Gastroesophageal sphincter (tissue), 4 donors: ENCODE data around the gene IRS2. TPM values are rescaled to one million over a fixed set of nuclear protein-coding genes. Genes with fewer than 3 reads are reported as not detected.

Experiments used
- ATAC-seq: fragments of 150-250 bp; one replicate; pipeline ENCODE4 v1.9.1; 2016; ENCODE audit warnings: mild to moderate bottlenecking, moderate library complexity
- H3K27ac ChIP-seq, 4 donors: fragments of 200-600 bp; sonication (generic) in 3 of 4; 1 replicate in 3 of 4; 2 replicates in 1 of 4; pipeline ENCODE4 v1.5.1; 2016 to 2019
- H3K27me3 ChIP-seq: fragments of 200-600 bp; sonication (generic); one replicate; pipeline ENCODE4 v1.5.1; 2019
- H3K36me3 ChIP-seq, 2 donors: fragments of 200-600 bp; sonication (generic); one replicate each; pipeline ENCODE4 v1.5.1; 2019; ENCODE audit warnings: control low read depth in 1 of 2
- H3K4me1 ChIP-seq, 3 donors: fragments of 200-600 bp; sonication (generic); 1 replicate in 2 of 3; 2 replicates in 1 of 3; pipeline ENCODE4 v1.5.1; 2016 to 2019; ENCODE audit warnings: control low read depth in 2 of 3
- H3K4me3 ChIP-seq, 2 donors: fragments of 200-600 bp; sonication (generic); one replicate each; pipeline ENCODE4 v1.5.1; 2019; ENCODE audit warnings: mild to moderate bottlenecking in 1 of 2, moderate library complexity in 1 of 2
- H3K9me3 ChIP-seq, 3 donors: fragments of 200-600 bp; sonication (generic); one replicate each; pipeline ENCODE4 v1.5.1; 2017 to 2019; ENCODE audit warnings: control low read depth in 2 of 3
- EP300 ChIP-seq: sonication (generic); formaldehyde crosslinking; IDR thresholded peaks from one replicate; pipeline ENCODE4 v1.6.1; 2017; ENCODE audit warnings: antibody characterized with exemption, mild to moderate bottlenecking
- POLR2A ChIP-seq, 2 donors: fragments of 450-650 bp; IDR thresholded peaks; one replicate each; pipeline ENCODE4 v1.6.1; 2017; ENCODE audit warnings: antibody characterized with exemption in 2 of 2, mild to moderate bottlenecking in 2 of 2, moderate library complexity in 1 of 2
- POLR2AphosphoS5 ChIP-seq: sonication (generic); formaldehyde crosslinking; IDR thresholded peaks from one replicate; pipeline ENCODE4 v1.6.1; 2017; ENCODE audit warnings: antibody characterized with exemption
- WGBS, 2 donors: methylation state at CpG; one replicate each; pipeline ENCODE4 v1.1.5; 2018; ENCODE audit warnings: low coverage in 1 of 2; 5-methylcytosine and 5-hydroxymethylcytosine counted together
- total RNA-seq, 4 donors: library from RNA; depleted of rRNA; stranded (reverse); fragments of >200 nt; gene quantifications; one replicate each; pipeline ENCODE4 v1.1.0, GENCODE V29; 2016
- TF ChIP-seq, protein P1 (sequence below), 4 experiments: fragments of 200-600 bp in 2 of 4; fragments of 450-650 bp in 2 of 4; sonication (generic) in 1 of 4; IDR thresholded peaks; one replicate each; pipeline ENCODE4 v1.5.1; 2017 to 2019; ENCODE audit warnings: antibody characterized with exemption in 4 of 4, mild to moderate bottlenecking in 2 of 4, moderate library complexity in 2 of 4

Gene IRS2
- total RNA-seq, 4 donors from 2014 or later, result 29.8 to 69.3 (median 49.4) TPM

DNA sequence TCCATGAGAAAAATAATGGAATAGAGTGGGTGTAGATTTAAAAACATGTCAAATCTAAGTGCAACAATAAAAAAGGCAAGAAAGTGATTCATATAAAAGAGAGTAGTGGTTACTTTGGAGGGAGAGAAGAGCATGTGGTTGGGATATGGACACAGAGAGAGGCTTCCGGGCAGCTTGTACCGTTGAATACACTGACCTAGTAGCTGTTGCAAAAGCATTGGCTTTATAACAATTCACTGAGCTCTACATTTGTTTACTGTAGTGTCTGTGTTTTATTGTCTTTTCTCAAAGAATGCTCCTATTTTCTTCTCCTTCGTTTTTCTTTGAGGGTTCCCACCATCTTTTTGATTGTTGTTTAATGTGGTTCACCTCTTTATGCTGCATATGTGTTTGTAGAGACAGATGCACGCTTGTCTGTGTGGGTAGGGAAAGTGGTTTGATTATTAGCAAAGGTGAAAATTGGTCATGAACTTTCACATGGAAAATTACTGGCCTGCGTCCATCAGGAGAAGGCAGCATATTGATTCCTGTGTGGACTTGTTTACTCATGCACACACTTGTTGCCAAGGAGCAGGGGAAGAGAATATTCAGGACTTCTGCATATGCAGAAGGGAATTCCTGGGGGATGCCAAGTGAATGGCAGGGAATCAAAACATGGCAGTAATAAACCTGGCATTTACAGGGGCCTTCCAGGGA, 29.9 kb upstream of the IRS2 start:
- 71 to 82% methylated on average over 1 to 4 of the region's 5 CpGs for WGBS, 2 donors
- TF ChIP-seq POLR2AphosphoS5, result no peak
- TF ChIP-seq EP300, result no peak
- TF ChIP-seq, protein P1, sequence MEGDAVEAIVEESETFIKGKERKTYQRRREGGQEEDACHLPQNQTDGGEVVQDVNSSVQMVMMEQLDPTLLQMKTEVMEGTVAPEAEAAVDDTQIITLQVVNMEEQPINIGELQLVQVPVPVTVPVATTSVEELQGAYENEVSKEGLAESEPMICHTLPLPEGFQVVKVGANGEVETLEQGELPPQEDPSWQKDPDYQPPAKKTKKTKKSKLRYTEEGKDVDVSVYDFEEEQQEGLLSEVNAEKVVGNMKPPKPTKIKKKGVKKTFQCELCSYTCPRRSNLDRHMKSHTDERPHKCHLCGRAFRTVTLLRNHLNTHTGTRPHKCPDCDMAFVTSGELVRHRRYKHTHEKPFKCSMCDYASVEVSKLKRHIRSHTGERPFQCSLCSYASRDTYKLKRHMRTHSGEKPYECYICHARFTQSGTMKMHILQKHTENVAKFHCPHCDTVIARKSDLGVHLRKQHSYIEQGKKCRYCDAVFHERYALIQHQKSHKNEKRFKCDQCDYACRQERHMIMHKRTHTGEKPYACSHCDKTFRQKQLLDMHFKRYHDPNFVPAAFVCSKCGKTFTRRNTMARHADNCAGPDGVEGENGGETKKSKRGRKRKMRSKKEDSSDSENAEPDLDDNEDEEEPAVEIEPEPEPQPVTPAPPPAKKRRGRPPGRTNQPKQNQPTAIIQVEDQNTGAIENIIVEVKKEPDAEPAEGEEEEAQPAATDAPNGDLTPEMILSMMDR (IDR thresholded peaks at IDR 0.05), result no peak
- TF ChIP-seq POLR2A (IDR thresholded peaks at IDR 0.05), result no peak
- ATAC-seq, result no peak
- no peak overlapping the region for H3K27ac ChIP-seq
- H3K4me3 ChIP-seq, result no peak overlapping the region
- no peaks in the 10 kb centered on the region for H3K9me3 ChIP-seq
- H3K4me1 ChIP-seq, result no peaks in the 10 kb centered on the region
- H3K27me3 ChIP-seq, result no peaks in the 10 kb centered on the region
- H3K36me3 ChIP-seq, result no peaks in the 10 kb centered on the region

DNA sequence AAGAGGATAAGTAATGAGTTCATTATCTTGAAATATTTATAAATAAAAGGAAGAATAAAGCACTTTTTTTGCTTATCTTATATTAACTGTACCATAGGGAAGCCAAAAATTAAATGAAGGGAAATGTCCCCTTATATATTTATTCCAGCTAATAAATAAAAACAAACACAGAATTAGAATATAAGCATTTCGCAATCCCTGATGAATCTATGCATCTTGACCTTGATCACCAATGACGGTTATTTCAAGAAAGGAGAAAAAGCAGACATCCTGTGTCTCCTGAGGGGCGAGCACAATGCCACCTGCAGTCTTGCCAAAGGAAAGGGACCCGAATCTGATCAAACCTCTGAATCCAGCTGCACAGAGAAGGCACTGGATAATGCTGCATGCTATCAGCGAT, 29.3 kb upstream of the IRS2 start:
- ATAC-seq, result no peak

DNA sequence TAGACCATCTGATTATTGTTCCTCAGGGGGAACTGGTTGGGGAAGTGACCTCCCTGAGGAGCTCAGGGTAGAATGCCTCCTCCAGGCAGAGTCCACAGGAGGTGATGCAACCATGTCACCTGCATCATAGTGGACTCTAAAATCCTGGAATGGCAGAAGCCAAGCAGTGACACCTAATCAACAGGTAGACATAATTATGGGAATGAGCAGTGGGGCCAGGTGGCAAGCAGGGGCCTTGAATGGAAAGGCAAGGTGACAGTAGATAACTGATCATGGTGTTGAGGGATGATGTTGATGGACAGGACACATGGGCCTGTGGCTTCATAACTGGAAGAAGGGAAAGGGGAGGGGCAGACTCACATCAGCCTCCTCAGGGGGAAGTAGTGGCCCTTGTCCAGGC, 27.3 kb upstream of the IRS2 start:
- ATAC-seq, result no peak
- no peak overlapping the region for H3K27ac ChIP-seq
- H3K36me3 ChIP-seq, result no peaks in the 10 kb centered on the region
- no peaks in the 10 kb centered on the region for H3K4me1 ChIP-seq
- TF ChIP-seq, protein P1 (IDR thresholded peaks at IDR 0.05), result no peak
- TF ChIP-seq EP300 (no peak), POLR2AphosphoS5 (no peak), POLR2A (IDR thresholded peaks at IDR 0.05) (no peak)
- no peaks in the 10 kb centered on the region for H3K9me3 ChIP-seq
- H3K4me3 ChIP-seq, result no peak overlapping the region
- H3K27me3 ChIP-seq, result no peaks in the 10 kb centered on the region

More for the DNA sequence above, 29.3 kb upstream of the IRS2 start:
- Histone ChIP-seq H3K9me3 (no peaks in the 10 kb centered on the region), H3K27me3 (no peaks in the 10 kb centered on the region), H3K36me3 (no peaks in the 10 kb centered on the region), H3K4me3 (no peak overlapping the region), H3K4me1 (no peaks in the 10 kb centered on the region), H3K27ac (no peak overlapping the region)
- WGBS, 2 donors, result 81 to 98% methylated on average over 5 of the region's 5 CpGs
- no peak for TF ChIP-seq POLR2AphosphoS5
- no peak for TF ChIP-seq POLR2A (IDR thresholded peaks at IDR 0.05)
- TF ChIP-seq EP300, result no peak
- TF ChIP-seq, protein P1 (IDR thresholded peaks at IDR 0.05), result no peak

DNA sequence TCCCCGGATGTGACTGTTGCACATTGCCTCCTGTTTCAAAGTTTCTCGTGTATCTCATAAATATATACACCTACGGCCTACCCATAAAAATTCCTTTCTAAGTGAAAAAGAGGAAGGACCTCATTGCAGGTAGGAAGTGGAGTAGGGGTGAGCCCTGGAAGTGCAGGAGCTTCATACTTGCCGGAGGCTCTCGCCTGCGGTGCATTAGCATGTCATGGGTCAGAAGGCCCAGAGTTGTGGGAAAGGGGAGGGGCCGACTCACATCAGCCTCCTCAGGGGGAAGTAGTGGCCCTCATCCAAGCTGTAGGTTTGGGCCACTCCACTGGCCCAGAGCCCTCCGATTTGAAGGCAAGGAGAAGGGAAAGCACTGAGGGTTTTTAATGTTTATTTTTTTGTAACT, 26.0 kb upstream of the IRS2 start:
- Histone ChIP-seq H3K4me1 (no peaks in the 10 kb centered on the region), H3K27ac (no peak overlapping the region), H3K9me3 (no peaks in the 10 kb centered on the region), H3K36me3 (no peaks in the 10 kb centered on the region), H3K27me3 (no peaks in the 10 kb centered on the region), H3K4me3 (no peak overlapping the region)
- TF ChIP-seq POLR2AphosphoS5 (no peak), POLR2A (IDR thresholded peaks at IDR 0.05) (no peak), EP300 (no peak)
- TF ChIP-seq, protein P1 (IDR thresholded peaks at IDR 0.05), result no peak
- ATAC-seq, result no peak
- 65 to 66% methylated on average over 7 to 8 of the region's 8 CpGs for WGBS, 2 donors

DNA sequence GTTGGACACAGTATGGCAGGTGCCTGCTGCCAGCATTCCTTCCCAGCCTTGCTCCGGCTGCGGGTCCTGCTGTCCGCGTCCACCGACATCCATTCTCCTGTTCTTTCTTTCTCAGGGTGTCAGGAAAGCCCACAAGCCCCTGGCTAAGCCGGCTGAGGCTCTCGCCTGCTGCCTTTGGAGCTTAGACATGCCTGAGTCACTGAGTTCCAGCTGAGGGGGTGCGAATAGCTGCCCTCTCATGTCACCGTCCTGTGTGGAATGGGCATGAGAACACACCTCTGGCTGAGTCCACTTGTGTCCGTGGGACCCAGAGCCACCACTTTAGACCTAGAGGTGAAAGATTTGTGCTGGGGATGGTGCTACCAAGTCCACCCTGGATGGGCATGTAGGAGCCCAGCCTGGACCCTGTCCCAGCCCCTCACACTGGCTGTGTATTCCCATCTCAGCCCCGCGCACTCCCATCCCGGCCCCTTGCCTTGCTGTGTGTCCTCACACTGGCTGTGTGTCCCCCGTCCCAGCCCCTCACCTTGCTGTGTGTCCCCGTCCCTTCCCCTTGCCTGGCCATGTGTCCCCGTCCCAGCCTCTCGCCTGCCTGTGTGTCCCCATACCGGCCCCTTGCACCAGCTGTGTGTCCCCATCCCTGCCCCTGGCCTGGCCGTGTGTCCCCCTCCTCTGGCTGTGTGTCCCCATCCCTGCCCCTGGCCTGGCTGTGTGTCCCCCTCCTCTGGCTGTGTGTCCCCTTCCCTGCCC, 24.6 kb upstream of the IRS2 start:
- Histone ChIP-seq H3K36me3 (no peaks in the 10 kb centered on the region), H3K4me1 (no peaks in the 10 kb centered on the region), H3K4me3 (no peak overlapping the region), H3K9me3 (no peaks in the 10 kb centered on the region), H3K27ac (no peak overlapping the region), H3K27me3 (no peaks in the 10 kb centered on the region)
- TF ChIP-seq POLR2AphosphoS5 (no peak), POLR2A (IDR thresholded peaks at IDR 0.05) (no peak), EP300 (no peak)
- TF ChIP-seq, protein P1 (IDR thresholded peaks at IDR 0.05), result no peak
- ATAC-seq, result no peak
- 86 to 100% methylated on average over 1 to 16 of the region's 19 CpGs for WGBS, 2 donors
